Psoas muscle (tissue), 8 donors: Measurements from ENCODE around the gene SLC20A1. TPM values are rescaled to one million over a fixed set of nuclear protein-coding genes. Genes with fewer than 3 reads are reported as not detected.

Experiments used
- ATAC-seq, 4 donors: fragments of 200-7000 bp; cut with Tn5 transposase; one replicate each; pipeline ENCODE4 v1.9.1; 2020; ENCODE audit warnings: moderate library complexity in 3 of 4, mild to moderate bottlenecking in 2 of 4
- DNase-seq, 2 donors: peaks; one replicate each; pipeline ENCODE4 v3.0.0-alpha.2; 2020
- H3K27ac ChIP-seq: fragments of 200-600 bp; one replicate; pipeline ENCODE4 v1.8.0; 2022
- H3K27me3 ChIP-seq, 3 donors: fragments of 200-600 bp in 1 of 3; one replicate each; pipeline versions ENCODE4 v1.6.1 to v1.8.0; 2013 to 2022; ENCODE audit warnings: low read length in 2 of 3, mild to moderate bottlenecking in 2 of 3, moderate library complexity in 1 of 3; ENCODE audit not compliant: insufficient read depth in 3 of 3
- H3K36me3 ChIP-seq, 2 donors: fragments of 200-600 bp in 1 of 2; one replicate each; pipeline versions ENCODE4 v1.6.1 to v1.8.0; 2013 to 2022; ENCODE audit warnings: low read depth in 1 of 2, mild to moderate bottlenecking in 1 of 2, moderate library complexity in 1 of 2; ENCODE audit not compliant: insufficient read depth in 1 of 2
- H3K4me1 ChIP-seq: fragments of 200-600 bp; one replicate; pipeline ENCODE4 v1.8.0; 2022
- H3K4me3 ChIP-seq: fragments of 200-600 bp; one replicate; pipeline ENCODE4 v1.8.0; 2022; ENCODE audit warnings: mild to moderate bottlenecking
- H3K9me3 ChIP-seq: fragments of 200-600 bp; one replicate; pipeline ENCODE4 v1.8.0; 2022
- WGBS, 3 donors: extraction: QIAGEN DNeasy Blood & Tissue Kit; methylation state at CpG; one replicate each; pipeline versions ENCODE4 v1.1.6 to v1.1.7; 2013; 5-methylcytosine and 5-hydroxymethylcytosine counted together
- intact Hi-C, 2 donors: fragments of 100-400 bp; cut with DNase I; formaldehyde crosslinking; loops; one replicate each; pipeline versions ENCODE4 v1.11.0 to v1.14.2; 2022
- polyA plus RNA-seq, 3 donors: library from polyadenylated mRNA; stranded (reverse); fragments of 200-250 nt; gene quantifications; one replicate each; pipeline ENCODE4 v1.2.3, GENCODE V29; 2013
- total RNA-seq, 4 donors: library from RNA; stranded (reverse); fragmentation: NEBNext Ultra II Directional in 2 of 4; extraction: Animal tissue kit (Norgen Biotek cat#: 25700) in 2 of 4; gene quantifications; one replicate each; pipeline versions ENCODE4 v1.2.1 to v1.2.4, GENCODE V29; 2021 to 2023
- TF ChIP-seq, protein P1 (sequence below): fragments of 200-600 bp; IDR thresholded peaks from one replicate; pipeline ENCODE4 v1.8.0; 2022; ENCODE audit warnings: antibody characterized with exemption
- donor health status: healthy with polysubstance abuse.
- donor health status: DM: no; HTN: no; CAD: no; lungs with moderate emphysema.
- donor health status: Bipolar disorder and iron deficiency.
- donor health status: healthy.
- donor health status: DM: yes; HTN: yes; CAD: no.
- donor health status: DM: no; HTN: no; CAD: no.
- donor health status: DM: no; HTN: no; CAD: no.
- donor health status: DM: yes; HTN: yes; CAD: no.

SLC20A1 gene
- total and polyA plus RNA-seq, 7 donors = 11.1 to 37.1 (median 16.0) TPM

DNA sequence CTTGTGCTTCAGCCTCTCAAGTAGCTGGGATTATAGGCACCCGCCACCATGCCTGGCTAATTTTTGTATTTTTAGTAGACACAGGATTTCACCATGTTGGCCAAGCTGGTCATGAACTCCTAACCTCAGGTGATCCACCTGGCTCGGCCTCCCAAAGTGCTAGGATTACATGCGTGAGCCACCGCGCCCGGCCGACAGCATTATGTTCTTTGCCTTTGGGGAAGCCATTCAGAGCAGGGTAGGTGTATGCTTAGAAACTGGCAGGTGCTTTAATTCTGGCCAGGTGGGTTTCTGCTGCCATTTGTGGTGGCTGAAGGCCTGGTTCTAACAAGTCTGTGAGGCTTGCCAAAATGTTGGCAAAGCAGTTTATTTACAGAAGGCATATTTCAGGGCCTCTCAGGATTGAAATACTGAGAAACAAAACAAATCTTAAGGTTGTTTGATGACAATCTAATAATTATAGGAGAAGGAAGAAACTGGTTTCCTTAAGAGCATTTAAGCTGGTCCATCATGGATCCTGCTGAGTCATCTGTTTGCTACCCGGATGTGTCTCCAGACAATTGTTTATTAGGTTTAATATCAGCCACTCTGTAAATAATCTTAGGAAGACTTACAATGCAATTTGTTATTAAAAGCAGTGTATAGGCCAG is 16.0 kb downstream of the SLC20A1 start:
- TF ChIP-seq, protein P1, sequence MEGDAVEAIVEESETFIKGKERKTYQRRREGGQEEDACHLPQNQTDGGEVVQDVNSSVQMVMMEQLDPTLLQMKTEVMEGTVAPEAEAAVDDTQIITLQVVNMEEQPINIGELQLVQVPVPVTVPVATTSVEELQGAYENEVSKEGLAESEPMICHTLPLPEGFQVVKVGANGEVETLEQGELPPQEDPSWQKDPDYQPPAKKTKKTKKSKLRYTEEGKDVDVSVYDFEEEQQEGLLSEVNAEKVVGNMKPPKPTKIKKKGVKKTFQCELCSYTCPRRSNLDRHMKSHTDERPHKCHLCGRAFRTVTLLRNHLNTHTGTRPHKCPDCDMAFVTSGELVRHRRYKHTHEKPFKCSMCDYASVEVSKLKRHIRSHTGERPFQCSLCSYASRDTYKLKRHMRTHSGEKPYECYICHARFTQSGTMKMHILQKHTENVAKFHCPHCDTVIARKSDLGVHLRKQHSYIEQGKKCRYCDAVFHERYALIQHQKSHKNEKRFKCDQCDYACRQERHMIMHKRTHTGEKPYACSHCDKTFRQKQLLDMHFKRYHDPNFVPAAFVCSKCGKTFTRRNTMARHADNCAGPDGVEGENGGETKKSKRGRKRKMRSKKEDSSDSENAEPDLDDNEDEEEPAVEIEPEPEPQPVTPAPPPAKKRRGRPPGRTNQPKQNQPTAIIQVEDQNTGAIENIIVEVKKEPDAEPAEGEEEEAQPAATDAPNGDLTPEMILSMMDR = no peak
- Histone ChIP-seq H3K4me3 (no peak overlapping the region), H3K36me3 (peaks cover 23 to 85% of the 10 kb centered on the region in 2 donors), H3K9me3 (no peaks in the 10 kb centered on the region), H3K27me3 (no peaks in the 10 kb centered on the region), H3K4me1 (no peaks in the 10 kb centered on the region), H3K27ac (no peak overlapping the region)
- no peak for DNase-seq
- ATAC-seq = no peak
- intact Hi-C loops = no loop called here
- 78 to 96% (median 84%) methylated on average over 8 of the region's 8 CpGs for WGBS, 3 donors

DNA sequence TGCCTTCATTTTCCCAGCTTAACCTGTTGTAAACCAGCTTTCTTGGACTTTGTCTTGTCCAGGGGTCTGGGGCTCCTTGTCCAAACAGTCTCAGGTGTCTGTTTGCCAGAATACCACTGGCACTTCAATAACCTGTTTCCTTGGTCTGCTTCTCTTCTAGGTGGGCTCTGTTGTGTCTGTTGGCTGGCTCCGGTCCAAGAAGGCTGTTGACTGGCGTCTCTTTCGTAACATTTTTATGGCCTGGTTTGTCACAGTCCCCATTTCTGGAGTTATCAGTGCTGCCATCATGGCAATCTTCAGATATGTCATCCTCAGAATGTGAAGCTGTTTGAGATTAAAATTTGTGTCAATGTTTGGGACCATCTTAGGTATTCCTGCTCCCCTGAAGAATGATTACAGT is 17.0 kb downstream of the SLC20A1 start:
- ATAC-seq = no peak
- H3K9me3 ChIP-seq = no peaks in the 10 kb centered on the region
- 82 to 87% (median 83%) methylated on average over 3 of the region's 3 CpGs for WGBS, 3 donors
- TF ChIP-seq, protein P1 = no peak
- H3K27me3 ChIP-seq = no peaks in the 10 kb centered on the region
- no peak overlapping the region for H3K4me3 ChIP-seq
- intact Hi-C loops = no loop called here
- H3K36me3 ChIP-seq = peaks cover 20 to 76% of the 10 kb centered on the region in 2 donors
- H3K4me1 ChIP-seq = no peaks in the 10 kb centered on the region
- no peak for DNase-seq
- H3K27ac ChIP-seq = no peak overlapping the region

DNA sequence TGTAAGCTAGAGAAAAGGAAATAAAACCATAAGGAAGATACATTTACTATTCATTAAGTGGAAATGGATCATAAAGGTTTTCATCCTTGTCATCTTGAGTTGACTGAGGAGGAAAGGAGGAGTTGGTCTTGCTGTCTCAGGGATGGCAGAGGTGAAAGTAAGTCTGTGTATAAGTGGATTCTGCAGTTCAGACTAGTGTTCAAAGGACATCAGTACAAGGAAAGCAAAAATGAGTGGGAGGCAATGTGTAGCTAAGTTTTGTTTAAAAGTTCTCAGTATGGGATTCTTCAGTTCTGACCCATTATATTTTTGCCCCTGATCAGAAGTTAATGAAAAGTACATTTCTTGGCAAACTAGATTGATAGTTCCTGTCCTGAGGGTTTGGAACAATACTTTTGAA is 18.9 kb downstream of the SLC20A1 start:
- TF ChIP-seq, protein P1 = no peak
- ATAC-seq (no peak), DNase-seq (no peak)
- Histone ChIP-seq H3K9me3 (no peaks in the 10 kb centered on the region), H3K27ac (no peak overlapping the region), H3K4me1 (no peaks in the 10 kb centered on the region), H3K27me3 (no peaks in the 10 kb centered on the region), H3K36me3 (peaks cover 14 to 56% of the 10 kb centered on the region in 2 donors), H3K4me3 (no peak overlapping the region)
- intact Hi-C loops = no loop called here

DNA sequence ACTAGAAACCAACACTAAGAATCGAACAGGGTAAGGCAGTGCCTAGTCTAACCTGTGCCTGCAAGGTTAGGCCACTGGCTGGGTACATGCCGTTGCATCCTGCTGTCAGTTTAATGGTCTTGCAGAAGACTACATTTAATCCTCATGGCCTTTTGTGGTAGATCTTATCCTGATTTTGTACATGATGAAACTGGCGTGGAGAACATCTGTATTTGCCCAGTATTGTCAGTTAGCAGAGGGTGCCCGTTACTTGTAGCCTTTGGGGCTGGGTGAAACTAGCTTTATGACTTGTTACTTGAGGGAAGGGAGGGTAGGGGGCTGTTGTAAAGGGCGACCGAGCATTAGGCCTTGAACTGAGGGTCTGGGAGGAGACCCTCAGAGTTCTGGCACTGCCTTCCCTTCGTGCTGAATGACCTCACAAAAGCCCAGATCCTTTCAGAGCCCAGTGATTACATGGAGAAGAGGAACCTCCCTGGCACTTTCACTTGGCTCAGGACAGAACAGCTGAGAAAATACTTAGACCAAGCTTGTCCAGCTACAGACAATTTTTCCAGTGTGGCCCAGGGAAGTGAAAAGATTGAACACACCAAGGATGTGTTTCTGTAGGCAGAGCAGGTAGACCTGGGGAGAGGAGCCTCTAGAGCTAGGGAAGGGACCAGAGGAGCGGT is 19.5 kb downstream of the SLC20A1 start:
- no peaks in the 10 kb centered on the region for H3K4me1 ChIP-seq

More for the DNA sequence above, 19.5 kb downstream of the SLC20A1 start:
- TF ChIP-seq, protein P1 = no peak
- H3K9me3 ChIP-seq = no peaks in the 10 kb centered on the region
- H3K27me3 ChIP-seq = no peaks in the 10 kb centered on the region
- peaks cover 11 to 50% of the 10 kb centered on the region in 2 donors for H3K36me3 ChIP-seq
- intact Hi-C loops = no loop called here
- whole genome bisulfite sequencing, 3 donors = 61 to 82% (median 74%) methylated on average over 8 of the region's 8 CpGs
- ATAC-seq = no peak
- no peak for DNase-seq
- no peak overlapping the region for H3K27ac ChIP-seq
- H3K4me3 ChIP-seq = no peak overlapping the region
